HG02885 (cell line): ENCODE data around the gene FSHR.

ENCODE experiments used
- ATAC-seq: cut with Tn5 transposase; IDR thresholded peaks from one replicate; pipeline ENCODE4 v1.9.1; 2021; ENCODE audit warnings: mild to moderate bottlenecking; ENCODE audit not compliant: unreplicated experiment, poor library complexity

FSHR gene

GRCh38 chr2:49122107-49122506 lies 32.2 kb downstream of the FSHR start:
- no peak for ATAC-seq

- ATAC-seq: no peak
These were observed 41.3 kb downstream of the FSHR start for GRCh38 chr2:49113046-49113445.

GRCh38 chr2:49111456-49111855 lies 42.9 kb downstream of the FSHR start:
- no peak for ATAC-seq

- ATAC-seq: no peak
These were observed 43.3 kb downstream of the FSHR start for GRCh38 chr2:49111006-49111405.

- ATAC-seq: no peak
These were observed 43.7 kb downstream of the FSHR start for GRCh38 chr2:49110571-49110970.

- ATAC-seq: no peak
These were observed 45.5 kb downstream of the FSHR start for GRCh38 chr2:49108851-49109250.

GRCh38 chr2:49108436-49108835 lies 45.9 kb downstream of the FSHR start:
- ATAC-seq: no peak

- ATAC-seq: no peak
These were observed 48.8 kb downstream of the FSHR start for GRCh38 chr2:49105506-49105905.

GRCh38 chr2:49102146-49102545 lies 52.2 kb downstream of the FSHR start:
- no peak for ATAC-seq

GRCh38 chr2:49080681-49081080 lies 73.6 kb downstream of the FSHR start:
- no peak for ATAC-seq

- no peak for ATAC-seq
These were observed 83.6 kb downstream of the FSHR start for GRCh38 chr2:49070716-49071115.

- no peak for ATAC-seq
These were observed 84.5 kb downstream of the FSHR start for GRCh38 chr2:49069829-49070228.

GRCh38 chr2:49068613-49069012 lies 85.7 kb downstream of the FSHR start:
- ATAC-seq: no peak

- no peak for ATAC-seq
These were observed 86.3 kb downstream of the FSHR start for GRCh38 chr2:49067971-49068370.

GRCh38 chr2:49053156-49053555 lies 101.2 kb downstream of the FSHR start:
- no peak for ATAC-seq

GRCh38 chr2:49050265-49050664 lies 104.0 kb downstream of the FSHR start:
- no peak for ATAC-seq

- ATAC-seq: no peak
These were observed 105.2 kb downstream of the FSHR start for GRCh38 chr2:49049161-49049560.

- ATAC-seq: no peak
These were observed 109.2 kb downstream of the FSHR start for GRCh38 chr2:49045083-49045482.

- no peak for ATAC-seq
These were observed 109.8 kb downstream of the FSHR start for GRCh38 chr2:49044350-49045079.

- ATAC-seq: no peak
These were observed 110.8 kb downstream of the FSHR start for GRCh38 chr2:49043405-49043982.

- ATAC-seq: peak; percentile 43
These were observed 111.8 kb downstream of the FSHR start for GRCh38 chr2:49042488-49042887.

GRCh38 chr2:49041061-49041460 lies 113.3 kb downstream of the FSHR start:
- ATAC-seq: no peak
